ENCODE data around the gene LBP. TPM values are rescaled to one million over a fixed set of nuclear protein-coding genes. Genes with fewer than 3 reads are reported as not detected.

Gene LBP
- total RNA-seq, 2 donors from 2014 or later = 0.18 TPM; not detected in 1

DNA sequence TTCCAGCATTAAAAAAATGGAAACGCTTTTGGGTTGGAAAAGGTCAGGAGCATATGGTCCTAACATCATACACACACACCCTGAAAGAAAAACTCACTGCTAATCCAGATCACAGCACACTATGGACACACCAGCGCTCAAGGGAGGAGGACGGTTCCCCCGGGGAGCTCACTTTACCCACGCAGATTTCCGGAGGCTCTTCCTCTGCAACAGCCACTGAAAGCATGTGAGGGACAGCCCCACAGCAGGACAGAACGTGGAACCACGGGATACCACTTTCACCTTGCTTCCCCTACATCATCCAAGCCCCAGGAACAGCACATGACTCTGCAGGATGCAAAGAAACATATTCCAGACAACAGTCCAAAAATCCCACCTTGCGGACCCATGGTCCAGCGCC, 75.6 kb downstream of the LBP start:
- Mint-ChIP-seq H3K4me3 (no peak overlapping the region), H3K36me3 (ENCODE audit: low read depth) (peaks cover 84% of the 10 kb centered on the region), H3K4me1 (no peaks in the 10 kb centered on the region), H3K27me3 (ENCODE audit: insufficient read depth) (no peaks in the 10 kb centered on the region), H3K27ac (peak overlapping the region; percentile 56), H3K9me3 (no peaks in the 10 kb centered on the region)
- WGBS, 2 experiments (ENCODE audit: insufficient coverage in 1 of 2, insufficient read length in 1 of 2) = 82 to 100% methylated on average over 1 to 10 of the region's 10 CpGs
- H3K36me3 ChIP-seq (ENCODE audit: control insufficient read depth, insufficient read depth, low read length) = peaks cover 89% of the 10 kb centered on the region
- H3K9ac ChIP-seq (ENCODE audit: extremely low read depth, low read length, poor library complexity, severe bottlenecking) = no peak overlapping the region
- no peak overlapping the region for H3K27ac ChIP-seq (ENCODE audit: low read depth, low read length)
- no peaks in the 10 kb centered on the region for H3K9me3 ChIP-seq (ENCODE audit: control insufficient read depth, low read length)
- no peak for DNase-seq
- no peak for TF ChIP-seq CTCF (conservative IDR thresholded peaks at IDR 0.05)
- no peaks in the 10 kb centered on the region for H3K27me3 ChIP-seq (ENCODE audit: control insufficient read depth, insufficient read depth, low read length, poor library complexity, severe bottlenecking)
- no peaks in the 10 kb centered on the region for H3K4me1 ChIP-seq (ENCODE audit: control insufficient read depth, insufficient read depth, low read length)
- no peak overlapping the region for H3K4me3 ChIP-seq (ENCODE audit: low read length)

DNA sequence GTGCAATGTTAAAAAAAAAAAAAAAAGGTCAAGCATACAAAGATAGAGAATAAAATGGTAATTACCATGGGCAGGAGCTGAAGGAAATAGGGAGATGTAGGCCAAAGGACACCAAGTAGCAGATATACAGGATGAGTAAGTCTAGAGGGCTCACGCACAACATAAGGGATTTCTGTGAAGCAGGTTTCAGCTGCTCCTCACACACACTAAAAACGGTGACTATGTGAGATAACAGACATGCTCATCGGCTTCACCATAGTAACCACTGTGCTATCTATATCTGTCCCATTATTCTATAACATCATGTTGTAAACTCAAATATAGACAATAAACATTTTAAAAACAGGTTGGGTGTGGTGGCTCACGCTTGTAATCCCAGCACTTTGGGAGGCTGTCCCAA, 77.3 kb downstream of the LBP start:
- WGBS, 2 experiments (ENCODE audit: insufficient coverage in 1 of 2, insufficient read length in 1 of 2) = 80 to 93% methylated on average over 4 of the region's 4 CpGs
- DNase-seq = no peak
- Histone ChIP-seq H3K4me1 (ENCODE audit: control insufficient read depth, insufficient read depth, low read length) (no peaks in the 10 kb centered on the region), H3K36me3 (ENCODE audit: control insufficient read depth, insufficient read depth, low read length) (peaks cover 97% of the 10 kb centered on the region), H3K27ac (ENCODE audit: low read depth, low read length) (no peak overlapping the region), H3K9ac (ENCODE audit: extremely low read depth, low read length, poor library complexity, severe bottlenecking) (no peak overlapping the region), H3K9me3 (ENCODE audit: control insufficient read depth, low read length) (no peaks in the 10 kb centered on the region), H3K4me3 (ENCODE audit: low read length) (no peak overlapping the region), H3K27me3 (ENCODE audit: control insufficient read depth, insufficient read depth, low read length, poor library complexity, severe bottlenecking) (no peaks in the 10 kb centered on the region)
- no peak for TF ChIP-seq CTCF (conservative IDR thresholded peaks at IDR 0.05)
- H3K27me3 Mint-ChIP-seq (ENCODE audit: insufficient read depth) = no peaks in the 10 kb centered on the region
- peaks cover 90% of the 10 kb centered on the region for H3K36me3 Mint-ChIP-seq (ENCODE audit: low read depth)
- H3K27ac Mint-ChIP-seq = no peak overlapping the region
- no peaks in the 10 kb centered on the region for H3K4me1 Mint-ChIP-seq
- H3K9me3 Mint-ChIP-seq = no peaks in the 10 kb centered on the region
- H3K4me3 Mint-ChIP-seq = no peak overlapping the region

DNA sequence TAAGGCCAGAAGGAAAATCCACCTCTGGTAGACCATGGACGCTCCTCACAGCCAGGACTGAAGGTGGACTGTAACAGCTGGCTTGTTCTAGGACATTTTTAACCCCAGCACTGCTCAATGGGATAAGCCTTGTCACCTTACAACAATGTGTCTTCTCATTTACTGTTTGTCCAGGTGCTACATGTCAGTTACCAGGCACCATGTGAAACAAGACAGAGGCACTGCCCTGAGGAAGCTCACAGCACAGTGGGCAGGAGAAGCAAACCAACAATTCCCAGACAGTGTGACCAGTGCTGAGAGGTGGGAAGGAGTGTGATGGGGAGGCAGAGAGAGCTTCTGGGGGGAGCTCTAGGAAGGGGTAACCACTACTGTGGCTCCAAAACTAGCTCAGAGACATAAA, 78.1 kb downstream of the LBP start:
- Mint-ChIP-seq H3K9me3 (no peaks in the 10 kb centered on the region), H3K36me3 (ENCODE audit: low read depth) (peaks cover 92% of the 10 kb centered on the region), H3K4me1 (no peaks in the 10 kb centered on the region), H3K27ac (peak overlapping the region; percentile 11), H3K4me3 (no peak overlapping the region), H3K27me3 (ENCODE audit: insufficient read depth) (no peaks in the 10 kb centered on the region)
- H3K9ac ChIP-seq (ENCODE audit: extremely low read depth, low read length, poor library complexity, severe bottlenecking) = no peak overlapping the region
- no peak for DNase-seq
- no peaks in the 10 kb centered on the region for H3K27me3 ChIP-seq (ENCODE audit: control insufficient read depth, insufficient read depth, low read length, poor library complexity, severe bottlenecking)
- H3K27ac ChIP-seq (ENCODE audit: low read depth, low read length) = no peak overlapping the region
- H3K36me3 ChIP-seq (ENCODE audit: control insufficient read depth, insufficient read depth, low read length) = peaks cover 98% of the 10 kb centered on the region
- no peaks in the 10 kb centered on the region for H3K9me3 ChIP-seq (ENCODE audit: control insufficient read depth, low read length)
- H3K4me1 ChIP-seq (ENCODE audit: control insufficient read depth, insufficient read depth, low read length) = no peaks in the 10 kb centered on the region
- 75 to 97% methylated on average over 1 of the region's 1 CpG for WGBS, 2 experiments (ENCODE audit: insufficient coverage in 1 of 2, insufficient read length in 1 of 2)
- H3K4me3 ChIP-seq (ENCODE audit: low read length) = no peak overlapping the region
- TF ChIP-seq CTCF (conservative IDR thresholded peaks at IDR 0.05) = no peak

Measured in endodermal cell (in vitro differentiated cells).